Osteocyte (in vitro differentiated cells): ENCODE results near the gene CSNK1G1. TPM values are rescaled to one million over a fixed set of nuclear protein-coding genes. Genes with fewer than 3 reads are reported as not detected.

Source experiments
- DNase-seq: peaks from one replicate; pipeline ENCODE4 v3.0.0; 2021; ENCODE audit warnings: mixed read lengths; ENCODE audit not compliant: unreplicated experiment; ENCODE audit errors: extremely low spot score
- H3K27ac Mint-ChIP-seq: one replicate; pipeline ENCODE4 v1.8.0; 2021; ENCODE audit warnings: mild to moderate bottlenecking, mixed read lengths; ENCODE audit not compliant: unreplicated experiment
- H3K27me3 Mint-ChIP-seq: one replicate; pipeline ENCODE4 v1.8.0; 2021; ENCODE audit warnings: mixed read lengths; ENCODE audit not compliant: unreplicated experiment
- H3K36me3 Mint-ChIP-seq: one replicate; pipeline ENCODE4 v1.8.0; 2021; ENCODE audit warnings: mixed read lengths; ENCODE audit not compliant: unreplicated experiment
- H3K4me1 Mint-ChIP-seq: one replicate; pipeline ENCODE4 v1.8.0; 2021; ENCODE audit warnings: mixed read lengths; ENCODE audit not compliant: unreplicated experiment
- H3K4me3 Mint-ChIP-seq: one replicate; pipeline ENCODE4 v1.8.0; 2021; ENCODE audit warnings: mild to moderate bottlenecking, moderate library complexity, mixed read lengths; ENCODE audit not compliant: unreplicated experiment
- H3K9me3 Mint-ChIP-seq: one replicate; pipeline ENCODE4 v1.8.0; 2021; ENCODE audit warnings: mixed read lengths; ENCODE audit not compliant: unreplicated experiment
- CTCF ChIP-seq: fragments of 200-600 bp; sonication (generic); IDR thresholded peaks from 2 replicates; pipeline ENCODE4 v1.5.0; 2021; ENCODE audit warnings: antibody characterized with exemption, mild to moderate bottlenecking, moderate library complexity
- total RNA-seq: library from RNA; stranded (reverse); gene quantifications from 2 replicates; pipeline ENCODE4 v1.2.1, GENCODE V29; 2021

Gene CSNK1G1
- total RNA-seq, 1 donor from 2014 or later = 22.2 TPM

GRCh38 chr15:64356710-64357040 lies 702 bp upstream of the CSNK1G1 start:
- H3K27me3 Mint-ChIP-seq = no peaks in the 10 kb centered on the region
- no peaks in the 10 kb centered on the region for H3K9me3 Mint-ChIP-seq
- H3K4me1 Mint-ChIP-seq = peaks cover 18% of the 10 kb centered on the region
- no peaks in the 10 kb centered on the region for H3K36me3 Mint-ChIP-seq
- peak overlapping the region; percentile 99 for H3K27ac Mint-ChIP-seq
- peak overlapping the region; percentile 98 for H3K4me3 Mint-ChIP-seq
- TF ChIP-seq CTCF = no peak
- DNase-seq = no peak

GRCh38 chr15:64355348-64355943 lies 527 bp downstream of the CSNK1G1 start:
- no peaks in the 10 kb centered on the region for H3K36me3 Mint-ChIP-seq
- no peaks in the 10 kb centered on the region for H3K9me3 Mint-ChIP-seq
- TF ChIP-seq CTCF = no peak
- peak overlapping the region; percentile 98 for H3K4me3 Mint-ChIP-seq
- peak overlapping the region; percentile 99 for H3K27ac Mint-ChIP-seq
- no peak for DNase-seq
- no peaks in the 10 kb centered on the region for H3K27me3 Mint-ChIP-seq
- peaks cover 22% of the 10 kb centered on the region for H3K4me1 Mint-ChIP-seq

- Mint-ChIP-seq H3K27ac (peak overlapping the region; percentile 99), H3K36me3 (no peaks in the 10 kb centered on the region), H3K9me3 (no peaks in the 10 kb centered on the region), H3K4me3 (peak overlapping the region; percentile 98), H3K4me1 (peaks cover 22% of the 10 kb centered on the region), H3K27me3 (no peaks in the 10 kb centered on the region)
- DNase-seq = no peak
- no peak for TF ChIP-seq CTCF
Observed at GRCh38 chr15:64354688-64355344, 1.2 kb downstream of the CSNK1G1 start.

- TF ChIP-seq CTCF = no peak
- Mint-ChIP-seq H3K27ac (no peak overlapping the region), H3K36me3 (peaks cover 4% of the 10 kb centered on the region), H3K4me1 (peaks cover 22% of the 10 kb centered on the region), H3K9me3 (no peaks in the 10 kb centered on the region), H3K27me3 (no peaks in the 10 kb centered on the region), H3K4me3 (no peak overlapping the region)
- DNase-seq = no peak
Observed at GRCh38 chr15:64351265-64351664, 4.7 kb downstream of the CSNK1G1 start.

- Mint-ChIP-seq H3K27me3 (no peaks in the 10 kb centered on the region), H3K9me3 (no peaks in the 10 kb centered on the region), H3K4me3 (no peak overlapping the region), H3K4me1 (peaks cover 24% of the 10 kb centered on the region), H3K36me3 (peaks cover 4% of the 10 kb centered on the region), H3K27ac (no peak overlapping the region)
- TF ChIP-seq CTCF = no peak
- no peak for DNase-seq
Observed at GRCh38 chr15:64349375-64349774, 6.6 kb downstream of the CSNK1G1 start.
